ENCODE measurements around the gene XPOT. TPM values are rescaled to one million over a fixed set of nuclear protein-coding genes. Genes with fewer than 3 reads are reported as not detected.

The XPOT gene
- total RNA-seq, 1 experiment from 2014 or later, result 122 TPM

DNA sequence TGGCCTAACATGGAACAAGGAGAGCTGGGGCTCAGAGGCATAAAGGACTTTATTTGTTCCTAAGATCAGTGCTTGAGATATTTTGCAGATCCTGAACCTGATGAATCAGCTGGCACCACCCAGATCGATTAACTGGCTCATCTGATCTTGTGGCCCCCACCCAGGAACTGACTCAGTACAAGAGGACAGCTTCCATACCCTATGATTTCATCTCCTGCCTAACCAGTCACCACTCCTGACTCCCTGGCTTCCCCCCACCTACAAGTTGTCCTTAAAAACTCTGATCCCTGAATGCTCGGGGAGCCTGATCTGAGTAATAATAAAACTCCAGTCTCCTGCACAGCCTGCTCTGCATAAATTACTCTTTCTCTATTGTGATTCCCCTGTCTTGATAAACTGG lies 18.7 kb upstream of the XPOT start:
- DNase-seq, result peak in 1 of 2 experiments; percentile 65
- Histone ChIP-seq H2AFZ (no peak overlapping the region; the same call in 1 of the 2 replicates), H3K4me3 (no peak overlapping the region), H3K9me3 (ENCODE audit: insufficient read depth, low read depth) (peaks cover 5% of the 10 kb centered on the region; the same call in 1 of the 2 replicates), H3K9me2 (ENCODE audit: insufficient read depth) (no peaks in the 10 kb centered on the region), H3K79me2 (ENCODE audit: low read depth) (no peaks in the 10 kb centered on the region), H3K4me2 (peak overlapping the region; percentile 37), H3K27me3 (ENCODE audit: insufficient read depth, low read depth) (no peaks in the 10 kb centered on the region), H4K20me1 (ENCODE audit: insufficient read depth) (no peaks in the 10 kb centered on the region), H3K27ac (peak overlapping the region; percentile 71), H3K4me1 (replicated peaks; ENCODE audit: insufficient read depth) (peaks cover 31% of the 10 kb centered on the region), H3K36me3 (ENCODE audit: low read depth) (no peaks in the 10 kb centered on the region), H3F3A (ENCODE audit: insufficient read depth, low read depth) (peaks cover 30% of the 10 kb centered on the region; the same call in 1 of the 2 replicates)
- BruUV-seq (replicated peaks), result no TSS peak
- CTCF ChIA-PET, result no interaction called here
- TF ChIP-seq EZH2 (IDR thresholded peaks at IDR 0.05; ENCODE audit: low read depth), result no peak
- TF ChIP-seq CTCF (conservative IDR thresholded peaks at IDR 0.05), result no peak
- POLR2A ChIA-PET (ENCODE audit: unreplicated experiment), result interaction anchor here (0.6 kb wide), 1 partner anchor 110 kb away, joined by 3 read pairs; no protein-coding TSS in a partner anchor
- intact Hi-C loops (cut with micrococcal nuclease; ENCODE audit: unreplicated experiment), result no loop called here

DNA sequence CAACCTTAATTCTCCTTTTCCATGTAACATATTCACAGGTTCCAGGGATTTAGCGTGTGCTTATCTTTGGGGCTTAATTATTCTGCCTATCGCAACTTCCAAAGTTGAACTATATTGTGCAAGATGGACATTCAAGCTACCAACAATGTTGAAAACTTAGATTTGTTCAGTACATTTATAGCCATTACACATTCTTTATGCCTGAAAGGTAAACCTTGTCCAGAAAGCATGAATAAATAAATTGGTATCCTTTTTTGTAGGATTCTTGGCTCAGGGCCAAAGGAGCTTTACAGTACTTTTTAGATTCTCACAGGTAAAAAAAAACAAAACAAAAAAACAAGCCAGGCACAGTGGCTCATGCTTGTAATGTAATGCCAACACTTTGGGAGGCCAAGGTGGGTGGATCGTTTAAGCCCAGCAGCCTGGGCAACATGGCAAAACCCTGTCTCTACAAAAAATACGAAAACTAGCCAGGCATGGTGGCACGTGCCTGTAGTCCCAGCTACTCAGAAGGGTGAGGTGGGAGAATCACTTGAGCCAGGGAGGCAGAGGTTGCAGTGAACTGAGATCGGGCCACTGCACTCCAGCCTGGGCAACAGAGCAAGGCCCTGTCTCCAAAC lies 16.9 kb upstream of the XPOT start:
- Histone ChIP-seq H3K4me1 (replicated peaks; ENCODE audit: insufficient read depth) (peaks cover 31% of the 10 kb centered on the region), H3K27ac (peak overlapping the region; percentile 39; the same call in 1 of the 2 replicates), H3K9me3 (ENCODE audit: insufficient read depth, low read depth) (0 out of 2 replicates have a peak, but pooled peaks cover 4% of the 10 kb centered on the region), H2AFZ (no peak overlapping the region), H3K9me2 (ENCODE audit: insufficient read depth) (no peaks in the 10 kb centered on the region), H3K36me3 (ENCODE audit: low read depth) (no peaks in the 10 kb centered on the region), H3K4me3 (no peak overlapping the region), H3K79me2 (ENCODE audit: low read depth) (no peaks in the 10 kb centered on the region), H3K4me2 (peak overlapping the region; percentile 42; the same call in 1 of the 2 replicates), H3K27me3 (ENCODE audit: insufficient read depth, low read depth) (no peaks in the 10 kb centered on the region), H4K20me1 (ENCODE audit: insufficient read depth) (no peaks in the 10 kb centered on the region), H3F3A (ENCODE audit: insufficient read depth, low read depth) (peaks cover 30% of the 10 kb centered on the region; the same call in 1 of the 2 replicates)
- intact Hi-C loops (cut with micrococcal nuclease; ENCODE audit: unreplicated experiment), result no loop called here
- TF ChIP-seq CTCF (conservative IDR thresholded peaks at IDR 0.05) (no peak), EZH2 (IDR thresholded peaks at IDR 0.05; ENCODE audit: low read depth) (no peak)
- DNase-seq, result peak in 1 of 2 experiments; percentile 47
- CTCF ChIA-PET, result no interaction called here
- POLR2A ChIA-PET (ENCODE audit: unreplicated experiment), result interaction anchor here (0.6 kb wide), 1 partner anchor 76 kb away, joined by 4 read pairs; no protein-coding TSS in a partner anchor
- no TSS peak for BruUV-seq (replicated peaks)

DNA sequence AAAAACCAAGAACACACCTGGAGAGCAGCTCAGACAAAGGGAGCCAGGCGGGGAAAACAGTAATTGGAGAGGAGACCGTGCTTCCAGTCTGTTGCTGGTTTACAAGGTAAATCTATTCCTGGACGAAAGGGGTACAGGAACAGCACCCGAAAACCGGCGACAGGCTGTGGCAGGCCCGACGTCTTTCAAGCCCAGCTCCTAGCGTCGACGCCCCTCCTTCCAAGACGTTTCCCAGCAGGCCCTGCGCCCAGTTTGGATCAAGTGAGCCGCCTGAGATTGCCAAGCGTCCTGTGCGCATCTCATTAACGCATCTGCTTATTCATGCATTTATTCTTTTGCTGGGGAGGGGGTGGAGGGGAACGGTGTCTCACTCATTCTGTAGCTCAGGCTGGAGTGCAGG lies 15.0 kb upstream of the XPOT start:
- intact Hi-C loops (cut with micrococcal nuclease; ENCODE audit: unreplicated experiment), result no loop called here
- no peaks in the 10 kb centered on the region for H3K9me3 ChIP-seq (ENCODE audit: insufficient read depth, low read depth)
- H3K27me3 ChIP-seq (ENCODE audit: insufficient read depth, low read depth), result no peaks in the 10 kb centered on the region
- H3K4me3 ChIP-seq, result no peak overlapping the region
- TF ChIP-seq CTCF (conservative IDR thresholded peaks at IDR 0.05) (no peak), EZH2 (IDR thresholded peaks at IDR 0.05; ENCODE audit: low read depth) (no peak)
- H3F3A ChIP-seq (ENCODE audit: insufficient read depth, low read depth), result peaks cover 30% of the 10 kb centered on the region; the same call in 1 of the 2 replicates
- no peak overlapping the region for H3K27ac ChIP-seq
- H3K4me1 ChIP-seq (replicated peaks; ENCODE audit: insufficient read depth), result peaks cover 31% of the 10 kb centered on the region
- BruUV-seq (replicated peaks), result no TSS peak
- DNase-seq, result no peak
- H3K36me3 ChIP-seq (ENCODE audit: low read depth), result no peaks in the 10 kb centered on the region
- no peak overlapping the region for H2AFZ ChIP-seq
- no peaks in the 10 kb centered on the region for H3K79me2 ChIP-seq (ENCODE audit: low read depth)
- ChIA-PET CTCF (no interaction called here), POLR2A (ENCODE audit: unreplicated experiment) (no interaction called here)
- H4K20me1 ChIP-seq (ENCODE audit: insufficient read depth), result no peaks in the 10 kb centered on the region
- no peaks in the 10 kb centered on the region for H3K9me2 ChIP-seq (ENCODE audit: insufficient read depth)
- H3K4me2 ChIP-seq, result no peak overlapping the region

Data from PC-9 (cell line).